Osteocyte (in vitro differentiated cells): ENCODE data around the gene COX6A1. TPM values are rescaled to one million over a fixed set of nuclear protein-coding genes. Genes with fewer than 3 reads are reported as not detected.

Experiments used
- DNase-seq: peaks from one replicate; pipeline ENCODE4 v3.0.0; 2021; ENCODE audit warnings: mixed read lengths; ENCODE audit not compliant: unreplicated experiment; ENCODE audit errors: extremely low spot score
- H3K27ac Mint-ChIP-seq: one replicate; pipeline ENCODE4 v1.8.0; 2021; ENCODE audit warnings: mild to moderate bottlenecking, mixed read lengths; ENCODE audit not compliant: unreplicated experiment
- H3K27me3 Mint-ChIP-seq: one replicate; pipeline ENCODE4 v1.8.0; 2021; ENCODE audit warnings: mixed read lengths; ENCODE audit not compliant: unreplicated experiment
- H3K36me3 Mint-ChIP-seq: one replicate; pipeline ENCODE4 v1.8.0; 2021; ENCODE audit warnings: mixed read lengths; ENCODE audit not compliant: unreplicated experiment
- H3K4me1 Mint-ChIP-seq: one replicate; pipeline ENCODE4 v1.8.0; 2021; ENCODE audit warnings: mixed read lengths; ENCODE audit not compliant: unreplicated experiment
- H3K4me3 Mint-ChIP-seq: one replicate; pipeline ENCODE4 v1.8.0; 2021; ENCODE audit warnings: mild to moderate bottlenecking, moderate library complexity, mixed read lengths; ENCODE audit not compliant: unreplicated experiment
- H3K9me3 Mint-ChIP-seq: one replicate; pipeline ENCODE4 v1.8.0; 2021; ENCODE audit warnings: mixed read lengths; ENCODE audit not compliant: unreplicated experiment
- total RNA-seq: library from RNA; stranded (reverse); gene quantifications from 2 replicates; pipeline ENCODE4 v1.2.1, GENCODE V29; 2021
- TF ChIP-seq, protein P1 (sequence below): fragments of 200-600 bp; sonication (generic); IDR thresholded peaks from 2 replicates; pipeline ENCODE4 v1.5.0; 2021; ENCODE audit warnings: antibody characterized with exemption, mild to moderate bottlenecking, moderate library complexity

The COX6A1 gene
- total RNA-seq, 1 donor from 2014 or later: 307 TPM

DNA sequence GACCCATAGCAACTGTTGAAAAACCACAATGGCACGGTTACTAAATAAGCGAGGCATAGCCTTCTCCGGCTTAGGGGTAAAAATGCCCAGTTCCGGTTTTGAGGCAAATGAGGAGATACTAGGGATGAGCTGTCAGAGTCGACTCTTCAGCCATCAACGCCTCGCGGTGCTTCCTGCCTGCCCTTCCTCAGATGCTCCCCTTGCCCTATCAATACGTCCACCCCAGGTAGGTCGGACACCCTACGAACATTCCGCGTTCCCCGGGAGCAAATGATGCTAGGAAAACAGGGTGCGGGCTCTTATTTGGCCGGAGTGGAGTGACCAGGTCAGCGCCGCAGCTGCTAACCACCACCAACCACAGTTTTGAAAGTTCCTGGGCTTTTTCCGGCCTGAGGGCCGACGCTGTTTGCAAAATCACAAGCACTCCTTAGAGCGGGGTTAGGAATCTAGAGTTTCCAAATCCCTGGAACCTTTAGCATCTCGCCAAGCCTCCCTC lies 30.5 kb downstream of the COX6A1 start:
- Mint-ChIP-seq H3K9me3 (no peaks in the 10 kb centered on the region), H3K27me3 (no peaks in the 10 kb centered on the region), H3K4me1 (peaks cover 35% of the 10 kb centered on the region), H3K36me3 (peaks cover 17% of the 10 kb centered on the region), H3K27ac (peak overlapping the region; percentile 91), H3K4me3 (peak overlapping the region; percentile 89)
- TF ChIP-seq, protein P1, sequence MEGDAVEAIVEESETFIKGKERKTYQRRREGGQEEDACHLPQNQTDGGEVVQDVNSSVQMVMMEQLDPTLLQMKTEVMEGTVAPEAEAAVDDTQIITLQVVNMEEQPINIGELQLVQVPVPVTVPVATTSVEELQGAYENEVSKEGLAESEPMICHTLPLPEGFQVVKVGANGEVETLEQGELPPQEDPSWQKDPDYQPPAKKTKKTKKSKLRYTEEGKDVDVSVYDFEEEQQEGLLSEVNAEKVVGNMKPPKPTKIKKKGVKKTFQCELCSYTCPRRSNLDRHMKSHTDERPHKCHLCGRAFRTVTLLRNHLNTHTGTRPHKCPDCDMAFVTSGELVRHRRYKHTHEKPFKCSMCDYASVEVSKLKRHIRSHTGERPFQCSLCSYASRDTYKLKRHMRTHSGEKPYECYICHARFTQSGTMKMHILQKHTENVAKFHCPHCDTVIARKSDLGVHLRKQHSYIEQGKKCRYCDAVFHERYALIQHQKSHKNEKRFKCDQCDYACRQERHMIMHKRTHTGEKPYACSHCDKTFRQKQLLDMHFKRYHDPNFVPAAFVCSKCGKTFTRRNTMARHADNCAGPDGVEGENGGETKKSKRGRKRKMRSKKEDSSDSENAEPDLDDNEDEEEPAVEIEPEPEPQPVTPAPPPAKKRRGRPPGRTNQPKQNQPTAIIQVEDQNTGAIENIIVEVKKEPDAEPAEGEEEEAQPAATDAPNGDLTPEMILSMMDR: no peak
- DNase-seq: no peak

- Mint-ChIP-seq H3K36me3 (peaks cover 16% of the 10 kb centered on the region), H3K27ac (peak overlapping the region; percentile 91), H3K4me3 (peak overlapping the region; percentile 89), H3K4me1 (peaks cover 38% of the 10 kb centered on the region), H3K27me3 (no peaks in the 10 kb centered on the region), H3K9me3 (no peaks in the 10 kb centered on the region)
- TF ChIP-seq, protein P1: no peak
- no peak for DNase-seq
Observed at GRCh38 chr12:120468821-120469449, 31.0 kb downstream of the COX6A1 start.

GRCh38 chr12:120469450-120470149 lies 31.7 kb downstream of the COX6A1 start, which contains the start of gene SRSF9:
SRSF9 (minus strand) TSS chr12:120469748; CDS start chr12:120469609, 139 bp downstream.
- Mint-ChIP-seq H3K4me3 (peak within 1 kb of the TSS; percentile 89), H3K27ac (peak within 1 kb of the TSS; percentile 91), H3K4me1 (peaks cover 45% of the 10 kb centered on the region), H3K27me3 (no peaks in the 10 kb centered on the region), H3K9me3 (no peaks in the 10 kb centered on the region), H3K36me3 (peaks cover 10% of the 10 kb centered on the region)
- TF ChIP-seq, protein P1: peak; percentile 87
- DNase-seq: peak; percentile 98

DNA sequence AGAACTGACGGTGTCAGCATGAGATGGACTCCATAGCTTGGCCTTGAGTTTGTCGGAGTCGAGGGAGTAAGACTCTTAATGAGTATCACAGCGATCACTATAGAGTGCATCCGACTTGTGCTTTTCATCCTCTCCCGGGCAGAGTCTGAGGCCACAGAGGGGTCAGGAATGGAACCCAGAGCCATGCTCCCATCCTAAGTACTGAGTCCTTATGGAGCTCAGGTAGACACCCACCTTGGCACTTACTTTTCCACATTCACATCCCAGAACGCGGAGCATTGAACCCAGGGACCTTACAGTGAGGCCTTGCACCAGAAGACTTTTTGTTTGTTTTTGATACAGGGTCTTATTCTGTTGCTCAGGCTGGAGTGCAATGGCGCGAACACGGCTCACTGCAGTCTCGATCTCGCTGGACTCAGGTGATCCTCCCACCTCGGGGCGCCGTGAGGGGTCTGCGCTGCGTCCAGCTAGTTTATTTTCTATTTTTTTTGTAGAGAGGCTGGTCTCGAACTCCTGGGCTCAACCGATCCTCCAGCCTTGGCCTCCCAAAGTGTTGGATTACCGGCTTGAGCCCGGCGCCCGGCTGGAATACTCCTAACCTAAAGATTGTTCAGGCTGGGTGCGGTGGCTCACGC lies 32.4 kb downstream of the COX6A1 start:
- TF ChIP-seq, protein P1: no peak
- Mint-ChIP-seq H3K27me3 (no peaks in the 10 kb centered on the region), H3K9me3 (no peaks in the 10 kb centered on the region), H3K27ac (peak overlapping the region; percentile 87), H3K4me1 (peaks cover 49% of the 10 kb centered on the region), H3K36me3 (peaks cover 5% of the 10 kb centered on the region), H3K4me3 (peak overlapping the region; percentile 89)
- no peak for DNase-seq

GRCh38 chr12:120472521-120472920 lies 34.6 kb downstream of the COX6A1 start:
- TF ChIP-seq, protein P1: no peak
- H3K27ac Mint-ChIP-seq: no peak overlapping the region

More at GRCh38 chr12:120472521-120472920, 34.6 kb downstream of the COX6A1 start:
- H3K4me1 Mint-ChIP-seq: peaks cover 38% of the 10 kb centered on the region
- no peaks in the 10 kb centered on the region for H3K9me3 Mint-ChIP-seq
- no peak for DNase-seq
- no peaks in the 10 kb centered on the region for H3K27me3 Mint-ChIP-seq
- H3K36me3 Mint-ChIP-seq: no peaks in the 10 kb centered on the region
- no peak overlapping the region for H3K4me3 Mint-ChIP-seq
